GM13977 (cell line): ENCODE results near the gene ANO10.
"Not testable (repeated sequence)": the region's sequence is repeated elsewhere in the genome, so short reads cannot be mapped to it uniquely, and the experiment has no call there.

Experiments
- DNase-seq: peaks from one replicate; pipeline ENCODE4 v3.0.0; 2012; ENCODE audit warnings: low spot score
- in situ Hi-C: fragments of 300-500 bp; cut with MboI; formaldehyde crosslinking; loops from one replicate; pipeline ENCODE4 v1.12.0; 2022; ENCODE audit warnings: low sequenced_read_pairs, low pct_unique_long_range_greater_than_20kb, mixed read lengths, inconsistent platforms; ENCODE audit not compliant: unreplicated experiment
- TF ChIP-seq, protein P1 (sequence below): IDR thresholded peaks from 2 replicates; pipeline ENCODE4 v1.5.1; 2012; ENCODE audit warnings: mild to moderate bottlenecking, control low read depth; ENCODE audit not compliant: insufficient read depth; ENCODE audit errors: extremely low read depth, missing control alignments

The ANO10 gene, protein sequence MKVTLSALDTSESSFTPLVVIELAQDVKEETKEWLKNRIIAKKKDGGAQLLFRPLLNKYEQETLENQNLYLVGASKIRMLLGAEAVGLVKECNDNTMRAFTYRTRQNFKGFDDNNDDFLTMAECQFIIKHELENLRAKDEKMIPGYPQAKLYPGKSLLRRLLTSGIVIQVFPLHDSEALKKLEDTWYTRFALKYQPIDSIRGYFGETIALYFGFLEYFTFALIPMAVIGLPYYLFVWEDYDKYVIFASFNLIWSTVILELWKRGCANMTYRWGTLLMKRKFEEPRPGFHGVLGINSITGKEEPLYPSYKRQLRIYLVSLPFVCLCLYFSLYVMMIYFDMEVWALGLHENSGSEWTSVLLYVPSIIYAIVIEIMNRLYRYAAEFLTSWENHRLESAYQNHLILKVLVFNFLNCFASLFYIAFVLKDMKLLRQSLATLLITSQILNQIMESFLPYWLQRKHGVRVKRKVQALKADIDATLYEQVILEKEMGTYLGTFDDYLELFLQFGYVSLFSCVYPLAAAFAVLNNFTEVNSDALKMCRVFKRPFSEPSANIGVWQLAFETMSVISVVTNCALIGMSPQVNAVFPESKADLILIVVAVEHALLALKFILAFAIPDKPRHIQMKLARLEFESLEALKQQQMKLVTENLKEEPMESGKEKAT

DNA sequence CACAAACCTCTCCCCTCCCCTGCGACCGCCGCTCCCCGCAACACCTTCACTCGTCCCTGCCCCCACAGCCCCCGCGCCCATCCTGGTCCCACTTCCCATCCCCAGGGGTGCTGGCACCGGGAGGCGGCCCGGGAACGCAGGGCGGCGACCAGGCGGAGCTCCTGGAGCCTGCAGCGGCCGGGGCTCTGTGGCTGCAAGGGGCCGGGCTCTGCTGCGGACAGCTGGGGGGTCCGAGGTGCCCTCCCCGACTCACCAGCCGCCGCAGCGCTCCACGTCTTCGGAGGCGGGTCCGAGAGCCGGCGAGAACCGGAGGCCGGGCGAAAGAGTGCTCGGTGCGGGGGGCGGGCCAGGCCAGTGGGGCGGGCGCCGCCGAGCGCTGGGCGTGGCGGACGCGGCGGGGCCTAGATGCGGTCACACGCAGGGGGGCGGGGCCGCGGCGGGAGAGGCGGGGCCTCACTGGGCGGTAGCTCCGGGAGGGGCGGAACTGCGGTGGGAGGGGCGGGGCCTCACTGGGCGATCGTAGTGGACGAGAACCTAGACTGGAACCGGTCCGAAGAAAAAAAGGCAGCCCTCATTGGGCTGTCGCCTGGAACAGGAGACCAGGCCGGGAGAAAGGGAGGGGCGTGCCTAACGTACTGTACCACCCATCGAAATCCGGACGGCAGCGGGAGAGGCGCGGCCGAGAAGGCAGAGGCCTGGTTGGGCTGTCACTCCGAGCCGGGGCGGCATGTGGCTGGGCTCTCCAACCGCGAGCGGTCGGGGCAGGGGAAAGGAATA is at the start of gene ANO10:
ANO10 (minus strand) TSS at position 356 of the 777 bp plus-strand sequence. CDS start 16,159 bp downstream, outside the sequence.
- in situ Hi-C loops: no loop called here
- peak; percentile 96 for DNase-seq
- TF ChIP-seq, protein P1, sequence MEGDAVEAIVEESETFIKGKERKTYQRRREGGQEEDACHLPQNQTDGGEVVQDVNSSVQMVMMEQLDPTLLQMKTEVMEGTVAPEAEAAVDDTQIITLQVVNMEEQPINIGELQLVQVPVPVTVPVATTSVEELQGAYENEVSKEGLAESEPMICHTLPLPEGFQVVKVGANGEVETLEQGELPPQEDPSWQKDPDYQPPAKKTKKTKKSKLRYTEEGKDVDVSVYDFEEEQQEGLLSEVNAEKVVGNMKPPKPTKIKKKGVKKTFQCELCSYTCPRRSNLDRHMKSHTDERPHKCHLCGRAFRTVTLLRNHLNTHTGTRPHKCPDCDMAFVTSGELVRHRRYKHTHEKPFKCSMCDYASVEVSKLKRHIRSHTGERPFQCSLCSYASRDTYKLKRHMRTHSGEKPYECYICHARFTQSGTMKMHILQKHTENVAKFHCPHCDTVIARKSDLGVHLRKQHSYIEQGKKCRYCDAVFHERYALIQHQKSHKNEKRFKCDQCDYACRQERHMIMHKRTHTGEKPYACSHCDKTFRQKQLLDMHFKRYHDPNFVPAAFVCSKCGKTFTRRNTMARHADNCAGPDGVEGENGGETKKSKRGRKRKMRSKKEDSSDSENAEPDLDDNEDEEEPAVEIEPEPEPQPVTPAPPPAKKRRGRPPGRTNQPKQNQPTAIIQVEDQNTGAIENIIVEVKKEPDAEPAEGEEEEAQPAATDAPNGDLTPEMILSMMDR: no peak

DNA sequence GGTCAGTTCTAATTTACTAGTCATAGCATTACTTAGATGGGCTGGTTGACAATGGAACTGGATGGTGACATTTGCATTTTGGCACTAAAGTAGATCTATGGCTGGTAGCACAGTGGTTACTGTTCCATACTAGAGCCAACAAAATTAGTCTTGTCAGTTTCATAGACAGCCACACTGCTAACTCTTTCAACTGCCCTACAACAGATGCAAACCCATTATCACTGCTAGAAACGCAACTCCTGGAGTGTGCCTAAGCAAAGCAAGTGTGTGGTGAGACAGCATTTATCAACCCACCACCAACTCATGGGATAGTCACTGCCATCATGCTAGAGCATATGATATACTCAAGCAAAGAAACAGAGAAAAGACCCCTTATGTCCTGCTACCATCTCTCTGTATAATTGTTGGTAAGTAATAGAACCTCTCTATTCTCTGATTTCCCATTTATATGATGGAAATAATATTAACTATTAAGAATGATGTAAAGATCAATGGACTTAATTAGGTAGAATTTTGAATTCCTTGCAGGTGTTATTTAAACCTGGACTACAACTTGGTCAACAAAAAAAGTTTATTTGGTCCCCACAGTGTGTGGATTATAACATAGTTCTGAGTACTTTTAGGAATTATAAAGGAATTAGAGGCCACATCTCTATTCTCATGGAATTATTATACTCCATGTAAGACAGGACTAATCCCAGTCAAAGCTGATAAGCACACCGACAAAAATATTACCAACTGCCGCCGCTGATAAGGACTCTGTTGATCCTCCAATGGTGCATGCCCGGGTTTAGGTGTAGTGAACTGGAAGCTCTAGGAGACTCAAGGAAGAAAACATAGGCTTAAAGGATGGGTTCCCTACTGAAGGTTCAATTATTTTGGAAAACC is 49.1 kb upstream of the ANO10 start:
- TF ChIP-seq, protein P1: no peak
- in situ Hi-C loops: no loop called here
- no peak for DNase-seq

DNA sequence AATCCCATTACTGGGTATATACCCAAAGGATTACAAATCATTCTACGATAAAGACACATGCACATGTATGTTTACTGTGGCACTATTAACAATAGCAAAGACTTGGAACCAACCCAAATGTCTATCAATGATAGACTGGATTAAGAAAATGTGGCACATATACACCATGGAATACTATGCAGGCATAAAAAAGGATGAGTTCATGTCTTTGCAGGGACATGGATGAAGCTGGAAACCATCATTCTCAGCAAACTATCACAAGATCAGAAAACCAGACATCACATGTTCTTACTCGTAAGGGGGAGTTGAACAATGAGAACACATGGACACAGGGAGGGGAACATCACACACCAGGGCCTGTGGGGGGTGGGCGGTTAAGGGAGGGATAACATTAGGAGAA is 43.2 kb upstream of the ANO10 start:
- DNase-seq, in situ Hi-C loops: not testable (repeated sequence)

DNA sequence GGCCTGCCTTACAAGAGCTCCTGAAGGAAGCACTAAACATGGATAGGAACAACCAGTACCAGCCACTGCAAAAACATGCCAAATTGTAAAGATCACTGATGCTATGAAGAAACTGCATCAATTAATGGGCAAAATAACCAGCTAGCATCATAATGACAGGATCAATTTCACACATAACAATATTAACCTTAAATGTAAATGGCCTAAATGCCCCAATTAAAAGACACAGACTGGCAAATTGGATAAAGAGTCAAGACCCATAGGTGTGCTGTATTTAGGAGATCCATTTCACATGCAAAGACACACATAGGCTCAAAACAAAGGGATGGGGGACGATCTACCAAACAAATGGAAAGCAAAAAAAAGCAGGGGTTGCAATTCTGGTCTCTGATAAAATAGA is 39.6 kb upstream of the ANO10 start:
- in situ Hi-C loops, DNase-seq: not testable (repeated sequence)

DNA sequence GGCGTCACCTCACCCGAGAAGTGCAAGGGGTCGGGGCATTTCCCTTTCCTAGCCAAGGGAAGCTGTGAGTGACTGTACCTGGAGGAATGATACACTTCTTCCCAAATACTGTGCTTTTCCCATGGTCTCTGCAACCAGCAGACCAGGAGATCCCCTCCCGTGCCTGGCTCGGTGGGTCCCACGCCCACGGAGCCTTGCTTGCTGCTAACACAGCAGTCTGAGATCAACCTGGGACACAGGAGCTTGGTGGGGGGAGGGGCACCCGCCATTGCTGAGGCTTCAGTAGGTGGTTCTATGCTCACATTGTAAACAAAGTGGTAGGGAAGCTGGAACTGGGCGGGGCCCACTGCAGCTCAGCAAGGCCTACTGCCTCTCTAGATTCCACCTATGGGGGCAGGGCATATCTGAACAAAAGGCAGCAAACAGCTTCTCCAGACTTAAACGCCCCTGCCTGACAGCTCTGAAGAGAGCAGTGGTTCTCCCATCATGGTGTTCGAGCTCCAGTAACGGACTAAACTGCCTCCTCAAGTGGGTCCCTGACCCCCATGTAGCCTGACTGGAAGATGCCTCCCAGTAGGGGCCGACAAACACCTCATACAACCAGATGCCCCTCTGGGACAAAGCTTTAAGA is 37.6 kb upstream of the ANO10 start:
- TF ChIP-seq, protein P1: no peak
- in situ Hi-C loops: no loop called here
- no peak for DNase-seq

DNA sequence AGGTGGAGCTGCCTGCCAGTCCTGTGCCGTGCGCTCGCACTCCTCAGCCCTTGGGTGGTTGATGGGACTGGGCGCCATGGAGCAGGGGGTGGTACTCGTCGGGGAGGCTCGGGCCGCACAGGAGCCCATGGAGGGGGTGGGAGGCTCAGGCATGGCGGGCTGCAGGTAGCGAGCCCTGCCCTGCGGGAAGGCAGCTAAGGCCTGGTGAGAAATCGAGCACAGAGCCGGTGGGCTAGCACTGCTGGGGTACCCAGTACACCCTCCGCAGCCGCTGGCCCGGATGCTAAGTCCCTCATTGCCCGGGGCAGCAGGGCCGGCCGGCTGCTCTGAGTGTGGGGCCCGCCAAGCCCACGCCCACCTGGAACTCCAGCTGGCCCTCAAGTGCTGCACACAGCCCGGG is 34.6 kb upstream of the ANO10 start:
- DNase-seq, in situ Hi-C loops: not testable (repeated sequence)

DNA sequence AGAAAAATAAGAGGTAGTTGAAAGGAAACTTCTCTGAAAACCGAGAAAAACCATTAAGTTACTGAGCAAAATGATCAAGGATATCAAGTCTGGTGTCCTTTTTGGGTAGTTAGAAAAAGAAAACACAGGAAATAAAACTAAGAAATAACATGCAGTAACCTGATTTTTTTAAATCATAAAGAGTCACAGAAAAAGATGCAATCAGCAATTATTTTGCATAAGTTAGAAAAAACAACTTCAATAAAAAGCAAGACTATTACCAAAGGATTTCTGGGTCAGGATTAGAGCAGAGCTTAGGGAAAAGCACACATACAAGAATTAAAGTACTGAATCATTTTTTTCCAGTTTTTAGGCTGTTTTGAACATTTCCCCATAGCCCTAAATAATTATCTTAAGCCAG is 28.5 kb upstream of the ANO10 start:
- TF ChIP-seq, protein P1: no peak
- in situ Hi-C loops: no loop called here
- DNase-seq: no peak
